NCI-H1436 (cell line): ENCODE data around the gene LRP8.
"Not testable (repeated sequence)": the region's sequence is repeated elsewhere in the genome, so short reads cannot be mapped to it uniquely, and the experiment has no call there.

Experiments
- DNase-seq: peaks from one replicate; lab custom pipeline; 2025; lab: John Stamatoyannopoulos, UW

The LRP8 gene

DNA sequence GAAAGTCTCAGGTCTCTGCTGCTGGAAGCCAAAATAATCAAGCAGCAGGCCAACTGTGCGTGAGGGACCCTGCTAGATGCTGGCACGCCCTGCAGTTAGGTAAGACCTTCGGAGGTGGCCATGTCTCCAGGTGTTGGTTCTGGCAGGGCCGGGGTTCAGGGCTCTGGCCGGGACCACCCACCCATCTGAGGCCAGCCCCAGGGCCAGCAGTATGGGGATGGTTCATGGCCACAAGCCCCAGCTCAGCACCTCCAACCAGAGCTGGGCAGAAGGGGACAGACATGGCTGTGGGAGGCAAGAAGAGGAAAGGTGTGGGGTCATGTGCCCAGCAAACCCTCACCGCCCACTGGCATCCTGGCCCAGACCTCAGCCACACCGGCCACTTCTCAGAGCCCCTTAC is 23.3 kb downstream of the LRP8 start:
- DNase-seq, result no peak

DNA sequence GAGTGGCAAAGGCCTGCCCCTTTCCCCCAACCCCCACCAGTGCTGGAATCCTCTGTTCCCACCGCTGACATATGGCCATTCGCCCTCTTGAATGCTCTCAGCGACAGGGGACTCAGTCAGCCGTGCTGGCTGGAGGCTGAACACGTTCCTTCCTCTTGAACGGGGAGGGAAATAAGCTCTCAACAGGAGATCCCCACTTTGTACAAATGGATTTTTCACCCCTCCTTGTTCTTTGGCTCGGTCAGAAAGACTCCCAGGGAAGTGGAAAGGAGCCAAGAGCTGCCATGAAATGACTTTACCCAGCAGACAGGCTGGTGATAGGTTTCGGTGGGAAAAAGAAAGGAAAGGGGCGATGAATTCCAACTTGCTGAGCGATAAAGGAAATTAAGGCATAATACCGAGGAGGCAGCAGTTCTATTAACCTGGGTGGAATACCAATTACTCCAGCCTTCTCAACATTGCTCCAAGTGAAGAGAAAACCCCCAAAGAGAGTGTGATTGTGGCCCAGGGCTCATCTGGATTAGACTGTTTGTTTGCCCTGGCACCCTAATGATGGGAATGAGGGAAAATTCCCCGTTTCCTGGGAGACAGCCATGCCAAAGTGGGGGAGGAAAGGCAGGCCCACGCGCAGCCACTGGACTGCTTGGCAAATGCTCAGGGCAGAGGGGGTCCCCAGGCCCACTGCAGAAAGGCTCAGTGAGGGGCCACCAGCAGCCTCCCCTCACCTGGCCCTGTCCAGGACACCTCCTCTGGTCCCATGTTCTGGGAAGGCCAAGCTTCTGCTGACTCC is 23.9 kb downstream of the LRP8 start:
- DNase-seq, result no peak

DNA sequence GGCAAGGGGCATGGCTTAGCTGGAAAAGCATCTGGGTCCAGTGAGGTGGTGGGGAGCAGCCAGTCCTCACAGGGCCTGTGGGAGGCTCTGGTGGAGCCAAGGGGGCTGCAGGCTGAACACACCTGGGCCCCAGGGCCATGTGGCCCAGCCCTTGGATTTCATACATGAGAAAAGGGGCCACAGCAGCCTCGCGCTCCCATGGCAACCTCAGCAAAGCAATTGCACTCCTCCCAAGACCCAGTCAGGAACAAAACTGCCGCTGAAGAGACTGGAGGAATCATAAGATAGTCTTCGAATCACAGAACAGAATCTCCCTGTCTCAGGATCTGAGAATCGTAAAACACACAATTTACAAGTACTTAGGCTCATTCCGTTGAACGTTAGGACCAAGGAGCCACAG is 24.6 kb downstream of the LRP8 start:
- DNase-seq, result no peak

DNA sequence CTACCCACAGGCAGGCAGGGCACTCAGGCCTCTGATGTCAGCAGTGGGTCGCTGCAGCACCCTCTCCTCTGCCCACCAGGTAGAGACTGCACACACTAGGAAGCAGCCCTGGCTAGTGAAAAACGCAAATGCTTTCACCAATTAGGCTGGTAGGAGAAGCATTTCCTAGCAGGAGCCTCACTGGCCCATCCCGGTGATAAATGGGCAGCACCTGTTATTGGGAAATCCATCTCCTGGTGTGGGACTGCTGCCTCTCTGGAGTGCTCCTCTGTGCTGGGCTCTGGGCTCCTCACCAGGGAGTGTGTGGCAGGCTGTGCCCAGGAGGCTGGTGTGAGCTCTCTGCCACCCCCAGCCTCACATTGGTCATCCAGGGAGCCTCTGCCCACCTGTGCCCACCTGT is 28.6 kb downstream of the LRP8 start:
- no peak for DNase-seq

DNA sequence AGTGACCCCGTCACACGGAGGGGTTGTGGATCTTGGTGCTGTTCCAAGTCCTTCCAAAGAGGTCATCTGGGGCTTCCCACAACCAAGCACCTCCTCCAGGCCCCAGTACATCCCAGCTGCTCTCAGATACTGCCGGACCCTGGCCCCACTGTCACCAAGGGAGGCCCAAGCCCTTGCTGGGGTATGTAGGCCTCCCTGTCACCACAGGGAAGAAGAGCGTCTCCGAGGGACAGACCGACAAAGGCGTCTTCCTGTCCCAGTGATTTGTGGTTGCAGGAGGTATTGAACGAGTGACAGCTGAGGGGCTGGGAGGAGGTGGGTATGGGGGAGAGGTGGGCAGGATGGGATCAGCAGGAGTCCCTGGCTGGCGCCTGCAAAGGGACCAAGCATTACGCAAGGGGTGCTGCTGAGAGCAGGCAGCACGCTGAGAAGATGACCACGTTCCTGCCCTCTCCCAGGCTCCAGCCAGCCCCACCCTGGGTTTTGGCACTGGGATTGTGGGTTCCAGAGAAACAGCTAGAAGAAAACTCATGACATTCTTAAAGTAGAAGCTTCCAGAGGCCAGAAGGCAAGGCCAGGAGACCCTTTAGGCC is 29.7 kb downstream of the LRP8 start:
- DNase-seq, result no peak

DNA sequence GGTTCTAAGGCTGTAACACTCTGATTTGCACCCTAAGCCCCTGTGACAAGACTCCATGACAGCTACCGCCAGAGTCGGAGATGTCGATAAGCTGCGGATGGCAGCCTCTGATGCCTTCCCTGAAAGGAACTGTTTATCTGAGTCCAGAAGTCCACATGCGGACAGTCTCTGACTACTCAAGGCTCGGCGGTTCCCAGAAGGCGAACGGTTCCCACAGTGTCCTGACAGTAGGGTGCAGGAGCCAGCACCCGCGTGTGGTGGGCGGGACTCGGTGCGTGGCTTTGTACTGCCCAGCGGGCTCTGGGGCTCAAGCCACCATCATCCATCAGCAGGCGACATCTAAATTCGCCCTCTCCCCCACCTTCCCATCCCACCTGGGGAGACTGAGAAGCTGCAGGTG is 30.7 kb downstream of the LRP8 start:
- DNase-seq, result no peak

DNA sequence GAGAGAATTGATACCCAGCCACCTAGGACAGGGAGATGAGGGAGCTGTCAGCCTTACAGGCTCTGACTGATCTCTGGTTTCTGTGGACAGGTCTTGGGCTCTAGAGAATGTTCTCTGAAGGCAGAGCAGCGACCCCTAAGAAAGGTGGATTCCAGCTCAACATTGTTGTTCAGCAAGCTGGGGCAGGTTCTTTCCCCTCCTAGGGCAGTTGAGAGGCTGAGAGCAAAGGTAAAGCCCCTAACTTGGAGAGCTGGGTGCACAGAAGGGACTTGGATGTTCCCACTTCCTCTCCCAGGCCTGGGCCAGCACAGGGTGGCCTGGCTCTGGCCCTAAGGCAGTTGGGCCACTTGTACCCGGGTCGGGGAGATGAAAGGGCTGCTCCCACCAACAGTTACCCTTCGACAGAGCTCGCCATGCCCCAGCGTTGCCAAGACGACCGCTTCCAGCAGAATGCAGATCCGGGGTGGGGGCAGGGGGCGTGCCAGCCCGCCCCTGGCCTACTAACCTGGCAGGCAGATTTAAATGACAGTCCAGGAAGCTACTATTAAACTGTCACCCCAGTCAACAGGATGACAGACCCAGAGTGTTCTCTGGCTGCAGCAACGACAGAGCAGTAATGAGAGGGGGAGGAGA is 31.6 kb downstream of the LRP8 start:
- no peak for DNase-seq

DNA sequence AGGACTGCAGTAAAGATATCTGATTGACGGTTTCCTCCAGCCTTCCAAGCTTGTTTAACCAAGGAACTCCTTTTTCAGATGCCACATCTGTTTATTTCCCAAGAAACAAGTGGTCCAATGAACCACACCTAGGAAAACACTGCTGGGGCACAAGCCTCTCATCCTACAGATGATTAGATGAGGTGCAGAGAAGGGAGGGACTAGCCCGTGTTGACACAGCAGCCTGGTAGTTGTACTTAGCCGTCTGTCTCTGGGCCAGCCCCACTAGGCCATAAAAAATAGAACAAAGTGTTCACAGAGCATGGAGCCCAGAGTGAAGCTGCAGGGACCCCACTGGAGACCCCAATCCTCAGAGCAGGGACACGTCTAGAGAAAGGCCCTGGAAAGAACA is 32.1 kb downstream of the LRP8 start:
- DNase-seq, result no peak

DNA sequence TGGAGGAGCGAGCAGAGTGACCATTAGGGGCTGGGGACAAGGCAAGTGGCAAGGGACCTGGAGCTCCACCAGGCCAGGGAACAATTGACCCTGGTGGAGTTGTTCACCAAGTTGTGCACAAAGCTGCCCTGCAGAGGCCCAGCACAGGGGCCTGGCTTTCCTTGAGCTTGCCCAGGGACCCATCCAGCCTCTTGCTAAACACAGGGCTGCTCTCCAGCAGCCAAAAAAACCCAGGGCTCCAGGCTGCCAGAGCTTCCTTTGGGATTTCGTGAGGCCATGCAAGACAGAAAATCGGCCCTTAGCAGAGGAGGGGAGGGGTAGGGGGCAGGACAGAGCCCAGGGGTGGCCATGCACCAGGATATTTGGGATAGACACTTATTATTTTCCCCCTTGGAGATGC is 32.6 kb downstream of the LRP8 start:
- no peak for DNase-seq

DNA sequence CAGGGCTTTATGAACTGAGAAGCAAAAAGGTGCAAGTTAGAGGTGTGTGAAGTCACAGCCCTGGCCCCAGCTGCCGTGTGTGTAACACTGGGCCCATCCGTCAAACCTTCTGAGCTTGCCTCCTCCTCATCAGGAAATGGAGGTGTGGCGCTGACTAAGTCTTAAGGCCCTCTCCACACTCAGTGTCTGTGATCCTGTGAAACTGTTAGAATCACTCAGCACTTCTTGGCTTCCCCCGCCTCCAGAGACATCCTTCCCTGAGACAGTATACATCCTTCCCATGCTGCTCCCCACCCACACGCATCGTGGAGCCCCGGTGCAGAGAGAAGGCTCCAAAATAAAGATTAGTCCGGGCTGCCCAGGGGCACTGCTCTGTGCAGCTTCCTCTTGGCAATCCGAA is 33.3 kb downstream of the LRP8 start:
- no peak for DNase-seq

DNA sequence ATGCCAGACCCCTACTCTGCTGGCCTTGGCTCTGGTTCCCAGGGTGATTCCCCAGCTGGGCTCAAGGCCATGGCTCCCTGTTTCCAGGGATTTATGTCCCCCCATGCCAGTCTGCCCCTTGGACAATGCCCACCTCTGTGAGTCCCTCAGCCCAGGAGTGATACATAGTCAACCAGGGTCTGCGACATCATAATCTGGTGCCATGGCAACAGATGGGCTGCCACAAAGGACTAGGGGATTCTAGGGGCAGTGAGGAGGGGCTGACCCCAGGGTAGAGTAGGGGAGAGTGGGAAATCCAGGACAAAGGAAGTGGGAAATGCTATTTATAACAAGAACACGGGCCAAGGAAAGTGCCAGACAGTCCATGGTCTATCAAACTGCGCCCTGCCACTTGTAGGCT is 33.8 kb downstream of the LRP8 start:
- no peak for DNase-seq

DNA sequence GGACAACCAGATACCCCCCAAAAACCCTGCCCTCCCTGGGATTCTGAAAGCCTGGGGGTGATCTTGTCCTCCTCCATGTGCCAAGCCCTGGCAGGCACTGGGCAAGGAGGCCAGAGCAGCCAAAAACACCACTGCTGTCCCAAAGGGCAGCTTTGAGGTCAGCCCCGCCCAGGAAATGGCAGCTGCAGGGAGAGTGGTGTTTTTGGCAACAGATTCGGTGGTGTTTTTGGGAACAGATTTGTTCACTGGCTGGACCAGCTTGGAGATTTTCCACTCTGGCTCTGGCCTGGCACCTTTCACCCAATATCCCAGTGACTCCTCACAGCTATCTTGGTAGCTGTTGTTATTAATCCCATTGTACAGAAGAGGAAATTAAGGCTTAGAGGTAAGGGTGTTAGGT is 34.7 kb downstream of the LRP8 start:
- no peak for DNase-seq

DNA sequence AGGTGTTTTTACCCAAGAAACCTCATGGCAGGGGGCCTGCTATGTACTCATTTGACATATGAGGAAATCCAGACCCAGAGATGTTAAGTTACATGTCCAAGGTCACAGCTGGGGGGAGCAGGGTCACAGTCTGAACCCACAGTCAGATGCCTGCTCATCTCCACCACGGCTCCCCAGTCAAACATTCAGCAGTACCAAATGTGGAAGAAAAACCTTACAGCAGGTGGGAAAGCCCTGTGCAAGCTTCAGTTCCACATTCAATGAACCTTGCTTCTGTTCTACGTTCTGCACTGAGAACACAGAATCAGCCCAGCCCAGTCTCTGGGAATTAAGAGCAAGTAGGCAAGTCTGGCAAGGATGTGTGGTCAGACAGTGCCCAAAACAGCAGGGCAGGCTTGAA is 35.2 kb downstream of the LRP8 start:
- DNase-seq, result no peak

DNA sequence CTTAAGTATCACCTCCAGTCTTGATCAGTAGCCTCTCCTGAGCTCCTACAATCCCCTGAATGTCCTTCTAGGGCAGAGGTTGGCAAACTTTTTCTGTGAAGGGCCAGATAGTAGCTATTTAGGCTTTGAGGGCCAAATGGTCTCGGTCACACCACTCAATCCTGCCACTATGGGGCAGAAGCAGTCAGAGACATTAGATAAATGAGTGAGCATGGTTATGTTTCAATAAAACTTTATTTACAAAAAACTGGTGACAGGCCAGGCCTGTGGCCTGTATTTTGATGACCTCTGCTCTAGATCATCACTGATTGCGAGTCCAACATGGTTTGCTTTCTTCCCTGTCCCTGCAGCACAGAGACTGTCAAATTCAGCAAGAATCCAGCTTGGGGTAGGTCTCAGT is 36.3 kb downstream of the LRP8 start:
- DNase-seq, result no peak

DNA sequence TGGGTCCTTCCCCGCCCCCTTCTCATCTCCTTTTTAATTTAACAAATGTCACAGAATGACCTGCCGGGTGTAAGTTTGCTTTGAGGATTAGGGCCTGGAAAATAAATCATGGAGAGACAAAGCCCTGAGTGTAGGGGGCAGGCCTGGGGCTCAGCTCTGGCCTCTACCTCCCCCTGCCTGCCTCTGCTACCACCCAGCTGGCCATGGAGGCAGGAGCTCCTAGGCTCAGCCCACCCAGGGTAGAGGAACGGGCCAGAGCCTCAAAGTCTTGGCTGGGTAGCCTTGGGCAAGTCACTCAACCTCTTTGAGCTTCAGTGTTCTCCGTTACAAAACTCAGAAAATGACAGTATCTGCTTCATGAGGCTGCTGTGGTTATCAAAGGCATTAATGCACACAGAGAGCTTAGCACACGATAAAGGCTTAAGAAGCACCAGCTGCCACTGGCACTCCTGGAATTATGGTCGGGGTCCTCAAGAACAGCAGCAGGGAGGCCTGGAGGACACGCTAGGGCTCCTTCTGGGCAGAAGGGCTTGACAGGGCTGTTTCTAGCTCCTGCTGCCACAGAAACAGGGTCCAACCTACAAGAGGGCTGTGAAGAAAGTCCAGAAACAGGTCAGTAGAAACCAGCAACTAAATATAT is 39.0 kb downstream of the LRP8 start:
- DNase-seq, result no peak

DNA sequence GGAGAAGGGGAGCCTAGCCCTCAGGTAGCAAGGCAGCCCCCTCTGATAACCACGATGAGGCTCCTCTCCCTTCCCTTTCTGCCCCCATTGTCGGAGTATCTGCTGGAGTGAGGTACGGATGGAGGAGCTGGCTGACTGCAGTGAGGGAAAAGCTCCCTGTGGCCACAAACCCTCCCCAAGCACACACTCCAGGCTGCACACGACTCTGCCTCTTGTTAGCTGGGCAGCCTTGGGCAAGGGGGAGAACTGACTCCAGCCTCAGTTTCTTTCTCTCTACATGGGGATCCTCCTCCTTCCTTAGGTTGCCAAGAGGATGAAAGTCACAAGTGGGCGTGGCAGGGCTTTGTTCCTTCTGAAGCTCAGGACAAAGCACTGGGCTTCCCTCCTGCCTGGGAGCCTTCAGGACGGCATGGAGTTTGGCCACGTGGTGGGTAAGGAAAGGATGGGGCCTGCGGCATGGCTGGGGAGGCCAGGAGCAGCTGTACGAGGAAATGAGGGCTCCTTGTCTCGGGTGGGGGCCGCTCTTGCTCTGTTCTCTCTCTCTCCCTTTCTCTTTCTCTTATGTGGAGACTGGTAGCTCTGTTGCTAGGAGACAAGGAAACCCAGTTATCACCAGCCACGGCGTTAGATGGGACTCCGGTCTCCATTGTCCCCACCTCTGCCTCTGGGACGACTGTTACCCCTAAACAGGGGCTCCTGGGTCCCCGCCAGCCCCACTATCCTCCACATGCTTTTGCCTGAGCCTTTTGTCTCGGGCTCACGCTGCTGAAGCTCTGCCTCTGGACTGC is 39.7 kb downstream of the LRP8 start:
- no peak for DNase-seq

DNA sequence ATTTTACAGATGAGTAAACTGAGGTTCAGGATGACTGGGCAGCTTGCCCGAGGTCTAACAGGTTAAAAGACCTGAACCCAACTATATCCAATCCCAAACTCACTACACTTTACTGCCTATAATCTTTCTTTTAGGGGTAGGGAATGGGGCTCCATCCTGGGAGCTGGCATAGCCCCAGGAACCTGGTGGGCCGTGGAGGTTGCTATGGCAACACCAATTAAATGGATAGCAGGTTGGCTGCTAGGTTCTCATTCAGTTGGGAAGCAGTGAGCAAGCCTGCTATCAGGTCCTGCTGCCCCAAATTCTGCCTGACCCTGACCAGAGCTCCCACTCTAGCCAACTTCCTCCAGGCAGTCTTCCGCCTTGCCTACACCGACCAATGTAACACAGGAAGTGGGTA is 40.9 kb downstream of the LRP8 start:
- DNase-seq, result peak; percentile 40

DNA sequence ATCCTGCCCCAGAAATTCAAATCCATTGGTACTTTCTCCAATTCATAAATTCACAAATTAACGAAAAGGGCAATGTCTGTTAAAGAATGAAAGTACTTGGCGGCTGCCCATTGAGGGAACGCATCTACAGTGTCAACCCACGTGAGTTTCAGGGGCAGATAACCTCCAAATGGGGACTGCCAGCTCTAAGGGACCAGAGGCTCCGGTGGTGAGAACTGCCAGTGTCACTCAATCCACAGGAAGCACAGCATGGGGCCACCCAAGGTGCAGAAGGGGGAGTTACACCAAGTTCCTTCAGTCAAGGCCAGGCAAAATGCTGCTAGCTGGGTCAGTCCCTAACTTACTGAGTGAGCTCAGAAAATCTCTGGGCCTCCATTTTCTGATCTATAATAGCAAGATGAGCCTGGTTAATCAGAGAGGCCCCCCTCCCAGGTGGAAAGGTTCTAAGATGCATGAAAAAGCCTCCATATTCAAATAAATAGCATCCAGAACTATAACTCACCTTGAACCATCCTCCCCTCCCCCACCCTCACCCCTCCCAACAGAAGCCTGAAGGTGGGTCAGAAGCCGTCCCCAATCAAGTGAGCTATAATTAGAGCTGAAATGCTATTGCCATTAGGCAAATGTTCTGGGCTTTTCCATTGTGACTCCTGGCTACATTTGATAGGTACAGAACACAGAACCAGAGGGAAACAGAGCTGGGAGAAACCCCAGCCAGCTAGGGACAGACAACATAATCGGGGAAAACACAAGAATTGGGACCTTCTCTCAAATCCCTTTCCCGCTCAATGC is 41.7 kb downstream of the LRP8 start:
- no peak for DNase-seq

DNA sequence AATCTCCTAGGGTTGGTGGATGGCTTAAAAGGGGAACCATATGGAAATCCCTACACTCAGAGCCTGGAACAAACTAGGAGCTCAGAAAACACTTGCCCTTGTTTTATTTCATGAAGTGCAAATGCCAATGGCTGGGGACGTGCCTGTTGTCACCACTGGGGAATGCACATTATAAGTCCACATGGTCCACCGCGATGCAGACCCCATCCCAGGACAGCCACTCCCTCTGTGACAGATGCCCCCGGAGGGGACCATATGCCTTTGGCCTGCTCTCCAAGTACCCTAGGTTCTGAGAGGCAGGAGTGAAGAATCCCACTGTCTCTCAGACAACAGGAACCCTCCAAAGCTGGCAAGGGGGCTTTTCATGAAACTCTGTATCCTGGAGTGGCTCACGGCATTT is 42.3 kb downstream of the LRP8 start:
- no peak for DNase-seq

DNA sequence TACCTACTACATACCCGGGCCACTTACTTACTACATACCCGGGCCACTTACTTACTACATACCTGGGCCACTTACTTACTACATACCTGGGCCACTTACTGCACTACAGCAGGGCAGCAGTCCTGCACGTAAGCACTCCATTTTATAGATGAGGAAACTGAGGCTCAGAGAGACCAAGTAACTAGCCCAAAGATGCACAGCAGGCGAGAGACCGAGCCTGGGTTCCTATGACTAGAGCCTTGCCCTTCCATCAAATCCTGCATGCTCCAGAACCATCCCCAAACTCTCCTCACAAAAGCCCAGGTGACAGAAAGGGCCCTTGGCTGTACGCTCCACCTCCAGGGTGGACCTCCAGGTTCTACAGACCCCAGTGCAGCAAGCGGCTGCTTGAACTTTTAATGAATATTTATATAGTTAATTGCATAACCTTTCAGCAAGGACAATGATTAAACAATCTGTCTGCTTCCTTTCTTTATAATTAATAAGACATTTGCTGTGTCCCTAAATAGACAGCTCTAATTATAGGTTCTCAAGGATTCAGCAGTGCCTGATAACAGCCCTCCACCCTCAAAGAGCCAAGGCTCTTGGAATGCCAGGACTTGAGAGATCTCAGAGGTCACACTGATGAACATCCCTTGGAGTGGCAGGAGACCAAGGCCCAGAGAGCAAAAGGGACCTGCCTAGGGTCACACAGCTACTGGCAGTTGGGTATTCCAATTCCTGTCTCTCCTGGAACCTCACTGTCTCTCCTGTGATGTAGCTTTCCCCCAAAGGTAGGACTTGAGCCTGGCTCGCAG is 43.4 kb downstream of the LRP8 start:
- no peak for DNase-seq

DNA sequence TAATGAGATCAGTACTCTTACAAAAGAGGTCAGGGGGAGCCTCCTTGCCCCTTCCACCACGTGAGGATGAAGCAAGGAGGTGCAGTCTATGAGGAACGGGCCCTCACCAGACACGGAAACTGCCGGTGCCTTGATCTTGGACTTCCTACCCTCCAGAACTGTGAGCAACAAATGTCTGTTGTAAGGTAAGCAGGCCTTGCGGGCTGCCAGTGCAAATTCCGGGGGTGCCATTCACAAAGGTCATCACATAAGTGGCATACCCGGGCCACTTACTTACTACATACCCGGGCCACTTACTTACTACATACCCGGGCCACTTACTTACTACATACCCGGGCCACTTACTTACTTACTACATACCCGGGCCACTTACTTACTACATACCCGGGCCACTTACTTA is 44.7 kb downstream of the LRP8 start:
- not testable (repeated sequence) for DNase-seq
